GM12878 (cell line): Measurements from ENCODE around the gene WASHC2A. TPM values are rescaled to one million over a fixed set of nuclear protein-coding genes. Genes with fewer than 3 reads are reported as not detected.
"Not testable (repeated sequence)": the region's sequence is repeated elsewhere in the genome, so short reads cannot be mapped to it uniquely, and the experiment has no call there.

ENCODE experiments used
- ATAC-seq: fragments of 200-7000 bp; cut with Tn5 transposase; 3 replicates; pipeline ENCODE4 v1.9.1; 2020; ENCODE audit warnings: mild to moderate bottlenecking, moderate library complexity
- BruUV-seq: library from RNA; stranded (reverse); fragments of 400-500 nt; replicated peaks from 2 replicates; lab custom pipeline; 2021; lab: Mats Ljungman, UMichigan
- CTCF ChIA-PET: fragments of 300-600 bp; sonication (Branson Sonifier 250); formaldehyde crosslinking; extraction: SDS; loops from one replicate; lab custom pipeline; 2021; ENCODE audit warnings: inconsistent platforms; lab: Yijun Ruan, JAX
- POLR2A ChIA-PET: fragments of 350-600 bp; formaldehyde crosslinking; extraction: SDS; loops from one replicate; lab custom pipeline; 2021; ENCODE audit warnings: inconsistent platforms; lab: Charles Lee
- RAD21 ChIA-PET: fragments of 300-600 bp; sonication (Branson Sonifier 250); formaldehyde crosslinking; loops from one replicate; lab custom pipeline; 2023; ENCODE audit warnings: antibody characterized with exemption; ENCODE audit not compliant: unreplicated experiment; lab: Charles Lee
- SMC1A ChIA-PET: fragments of 300-600 bp; sonication (Branson Sonifier 250); formaldehyde crosslinking; loops from one replicate; lab custom pipeline; 2023; ENCODE audit not compliant: unreplicated experiment, uncharacterized antibody; lab: Charles Lee
- DNase-seq: peaks from one replicate; pipeline ENCODE4 v3.0.0-alpha.2; 2011; ENCODE audit warnings: low read depth, low spot score
- FAIRE-seq: peaks from 3 replicates; lab custom pipeline; 2011; peaks lifted over from hg19 to GRCh38; lab: Jason Lieb, UNC
- H2AFZ ChIP-seq: 2 replicates; pipeline ENCODE4 v1.6.0; 2011; ENCODE audit warnings: low read depth, low read length, control low read depth; ENCODE audit not compliant: control insufficient read depth
- H3K27ac ChIP-seq: 2 replicates; pipeline ENCODE4 v1.5.1; 2011; ENCODE audit warnings: control low read depth; ENCODE audit not compliant: control insufficient read depth, insufficient read depth
- H3K27me3 ChIP-seq, 2 experiments: replicated peaks in 1 of 2; 2 replicates each; pipeline versions ENCODE4 v1.6.0 to v1.6.1; 2011; ENCODE audit warnings: low read length in 1 of 2; ENCODE audit not compliant: control insufficient read depth in 2 of 2, insufficient read depth in 2 of 2
- H3K36me3 ChIP-seq, 2 experiments: 2 replicates each; pipeline ENCODE4 v1.5.1; 2011; ENCODE audit warnings: low read length in 1 of 2; ENCODE audit not compliant: control insufficient read depth in 2 of 2, insufficient read depth in 2 of 2
- H3K4me1 ChIP-seq: 2 replicates; pipeline ENCODE4 v1.6.1; 2011; ENCODE audit warnings: mild to moderate bottlenecking, low read length, moderate library complexity, mixed read lengths; ENCODE audit not compliant: control insufficient read depth, insufficient read depth
- H3K4me2 ChIP-seq: 2 replicates; pipeline ENCODE4 v1.6.0; 2011; ENCODE audit warnings: control low read depth; ENCODE audit not compliant: control insufficient read depth, insufficient read depth
- H3K4me3 ChIP-seq: fragments of 200-600 bp; sonication (generic); 2 replicates; pipeline ENCODE4 v1.5.1; 2016
- H3K79me2 ChIP-seq: 2 replicates; pipeline ENCODE4 v1.6.0; 2011; ENCODE audit warnings: low read length; ENCODE audit not compliant: control insufficient read depth, insufficient read depth
- H3K9ac ChIP-seq: 2 replicates; pipeline ENCODE4 v1.8.0; 2011; ENCODE audit warnings: low read length, control low read depth, mixed read lengths; ENCODE audit not compliant: control insufficient read depth, insufficient read depth
- H3K9me3 ChIP-seq: replicated peaks from 3 replicates; pipeline ENCODE4 v1.5.1; 2011; ENCODE audit warnings: mild to moderate bottlenecking, low read length; ENCODE audit not compliant: control insufficient read depth, insufficient read depth
- H4K20me1 ChIP-seq: 2 replicates; pipeline ENCODE4 v1.6.0; 2011; ENCODE audit not compliant: control insufficient read depth, insufficient read depth
- WGBS: methylation state at CpG from one replicate; pipeline ENCODE4 v1.1.6; 2016; ENCODE audit warnings: low lambda C conversion rate; ENCODE audit not compliant: insufficient replicate concordance, insufficient coverage; ENCODE audit errors: missing lambda C conversion rate; 5-methylcytosine and 5-hydroxymethylcytosine counted together
- in situ Hi-C: fragments of 300-500 bp; cut with MboI; formaldehyde crosslinking; loops from 9 replicates; pipeline ENCODE4 v1.14.3; 2018; ENCODE audit warnings: mixed read lengths
- intact Hi-C: fragments of 100-400 bp; cut with micrococcal nuclease; formaldehyde crosslinking; loops from one replicate; pipeline ENCODE4 v1.14.2; 2022; ENCODE audit not compliant: unreplicated experiment
- polyA plus RNA-seq, 11 experiments: library from polyadenylated mRNA; depleted of rRNA in 4 of 11; unstranded in 6 of 11; stranded (reverse) in 5 of 11; fragments of >200 nt; fragmentation: Nextera tagmentation in 4 of 11; fragmentation: Illumina TruSeq in 1 of 11; extraction: Ambion mirVana in 4 of 11; extraction: Trizol in 1 of 11; gene quantifications; 1 replicate in 1 of 11; 2 replicates in 10 of 11; pipeline versions ENCODE4 v1.2.1 to v1.2.3, GENCODE V29; 2011 to 2016; ENCODE audit warnings: inconsistent platforms in 2 of 11, missing spikeins in 2 of 11, low read depth in 1 of 11
- total RNA-seq, 4 experiments: library from RNA; depleted of rRNA in 3 of 4; stranded (reverse); fragments of >200 nt in 3 of 4; fragmentation: Illumina TruSeq in 1 of 4; extraction: Trizol in 1 of 4; gene quantifications; 2 replicates each; pipeline versions ENCODE4 v1.2.1 to v1.2.3, GENCODE V29; 2013 to 2021

WASHC2A gene
- total and polyA plus RNA-seq, 10 of the 15 experiments (the other 5 are each of a cell fraction or from before 2014, with no cell fraction given): 3.7 to 30.3 (median 23.6) TPM

DNA sequence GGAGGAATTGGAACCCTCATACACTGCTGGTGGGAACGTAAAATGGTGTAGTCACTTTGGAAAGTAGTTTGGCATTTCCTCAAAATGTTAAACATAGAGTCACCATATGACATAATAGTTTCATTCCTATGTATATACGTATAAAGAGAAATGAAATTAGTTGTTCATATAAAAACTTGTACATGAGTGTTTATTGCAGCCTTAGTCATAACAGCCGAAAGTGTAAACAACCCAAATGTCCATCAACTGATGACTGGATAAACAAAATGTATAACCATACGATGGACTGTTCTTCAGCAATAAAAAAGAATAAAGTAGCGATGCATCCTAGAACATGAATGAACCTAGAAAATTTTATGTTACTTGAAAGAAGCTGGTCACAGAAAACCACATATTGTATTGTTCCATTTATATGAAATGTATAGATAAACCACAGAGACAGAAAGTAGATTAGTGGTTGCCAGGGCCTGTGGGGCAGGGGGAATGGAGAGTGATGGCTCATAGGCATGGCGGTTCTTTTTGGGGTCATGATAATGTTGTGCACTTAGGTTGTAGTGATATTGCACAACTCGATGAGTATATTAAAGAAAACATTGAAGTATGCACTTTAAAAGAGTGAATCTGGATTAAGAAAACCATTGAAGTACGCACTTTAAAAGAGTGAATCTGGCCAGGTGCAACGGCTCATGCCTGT lies 44.8 kb downstream of the WASHC2A start:
- H2AFZ ChIP-seq, H4K20me1 ChIP-seq, H3K9me3 ChIP-seq, ATAC-seq, H3K36me3 ChIP-seq, H3K9ac ChIP-seq, H3K4me2 ChIP-seq, H3K27me3 ChIP-seq, DNase-seq, BruUV-seq, H3K27ac ChIP-seq, H3K4me1 ChIP-seq, SMC1A ChIA-PET, in situ Hi-C loops, RAD21 ChIA-PET, intact Hi-C loops, H3K79me2 ChIP-seq, POLR2A ChIA-PET, H3K4me3 ChIP-seq, FAIRE-seq, CTCF ChIA-PET: not testable (repeated sequence)
- 89% methylated on average over 6 of the region's 9 CpGs for WGBS

DNA sequence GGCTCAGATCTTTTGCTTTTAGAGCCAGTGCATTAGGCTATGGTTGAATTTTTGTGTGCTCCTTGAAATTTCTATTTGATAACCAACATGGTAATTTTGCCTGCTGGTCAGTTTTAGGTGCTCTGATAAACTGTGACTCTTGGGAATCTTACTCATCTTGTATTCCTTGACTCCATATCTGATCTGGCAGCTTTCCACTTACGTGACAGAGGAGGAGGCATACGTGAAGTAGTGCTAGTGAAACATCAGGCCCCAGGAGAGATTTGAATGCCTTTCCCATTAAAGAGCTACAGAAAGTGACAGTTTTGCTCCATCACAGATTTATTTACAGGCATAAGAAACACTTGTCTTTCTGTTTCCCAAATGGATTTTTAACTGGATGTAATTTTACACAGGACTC lies 59.0 kb downstream of the WASHC2A start:
- WGBS: 97% methylated on average over 2 of the region's 2 CpGs
- H3K9ac ChIP-seq, in situ Hi-C loops: not testable (repeated sequence)

DNA sequence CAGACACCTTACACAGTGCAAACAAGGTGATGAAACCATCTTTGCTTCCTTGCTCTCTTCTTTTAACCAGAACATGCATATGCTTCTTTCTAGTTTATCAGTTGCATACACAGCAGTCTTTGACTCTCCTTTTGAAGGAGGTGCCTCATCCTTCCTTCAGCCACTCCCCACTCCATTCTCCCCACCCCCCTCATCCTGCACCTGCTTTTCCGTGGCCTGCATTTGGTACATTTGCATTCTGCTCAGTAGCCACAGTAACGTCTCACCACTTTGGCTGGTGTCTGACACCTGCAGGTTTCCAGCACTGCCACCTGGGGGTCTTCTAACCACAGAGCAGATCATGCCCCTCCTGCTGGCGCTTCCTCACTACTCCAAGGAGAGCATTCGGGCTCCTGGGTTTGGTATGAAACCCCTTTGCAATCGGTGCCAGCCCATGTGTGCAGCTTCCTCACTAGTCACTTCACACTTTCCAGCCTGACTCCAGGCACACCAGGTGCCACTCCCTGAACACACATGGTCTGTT lies 60.1 kb downstream of the WASHC2A start:
- in situ Hi-C loops, ATAC-seq, FAIRE-seq, H3K27ac ChIP-seq, H3K4me1 ChIP-seq, H2AFZ ChIP-seq, SMC1A ChIA-PET, H3K27me3 ChIP-seq, CTCF ChIA-PET, RAD21 ChIA-PET, H3K9me3 ChIP-seq, POLR2A ChIA-PET, H3K79me2 ChIP-seq, H3K36me3 ChIP-seq, H4K20me1 ChIP-seq, DNase-seq, BruUV-seq, H3K4me2 ChIP-seq, H3K4me3 ChIP-seq, H3K9ac ChIP-seq, intact Hi-C loops: not testable (repeated sequence)
- 35% methylated on average over 2 of the region's 5 CpGs for WGBS

More for the DNA sequence above, 59.0 kb downstream of the WASHC2A start:
- H3K9me3 ChIP-seq, CTCF ChIA-PET, H2AFZ ChIP-seq, POLR2A ChIA-PET, BruUV-seq, H3K4me2 ChIP-seq, RAD21 ChIA-PET, ATAC-seq, H3K79me2 ChIP-seq, H3K4me1 ChIP-seq, SMC1A ChIA-PET, FAIRE-seq, DNase-seq, H3K4me3 ChIP-seq, intact Hi-C loops, H3K36me3 ChIP-seq, H3K27ac ChIP-seq, H4K20me1 ChIP-seq, H3K27me3 ChIP-seq: not testable (repeated sequence)
